Fibroblast of peridontal ligament (primary cell): ENCODE data around the gene RNASEL.
"Not testable (repeated sequence)": the region's sequence is repeated elsewhere in the genome, so short reads cannot be mapped to it uniquely, and the experiment has no call there.

Experiments used
- DNase-seq: peaks from one replicate; pipeline ENCODE4 v3.0.0-alpha.2; 2010; ENCODE audit errors: extremely low read depth

RNASEL gene

GRCh38 chr1:182561456-182561855, 27.6 kb downstream of the RNASEL start:
- no peak for DNase-seq

GRCh38 chr1:182560392-182560984, 28.6 kb downstream of the RNASEL start:
- no peak for DNase-seq

- DNase-seq = no peak
These were observed 32.8 kb downstream of the RNASEL start for GRCh38 chr1:182556279-182556678.

- DNase-seq = no peak
These were observed 33.6 kb downstream of the RNASEL start for GRCh38 chr1:182555493-182555892.

DNA sequence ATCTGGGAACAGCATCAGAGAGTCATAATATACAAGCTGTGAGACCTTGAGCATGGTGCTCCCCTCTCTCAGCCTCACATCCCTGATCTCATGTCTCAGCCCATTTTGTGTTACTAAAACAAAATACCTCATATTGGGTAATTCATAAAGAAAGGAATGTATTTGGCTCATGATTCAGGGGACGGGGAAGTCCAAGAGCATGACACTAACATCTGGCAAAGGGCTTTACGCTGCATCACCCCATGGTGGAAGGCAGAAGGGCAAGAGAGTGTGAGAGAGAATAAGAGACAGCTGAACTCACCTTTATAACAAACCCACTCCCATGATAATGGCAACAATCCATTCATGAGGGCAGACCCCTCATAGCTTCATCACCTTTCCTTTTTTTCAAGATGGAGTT, 36.5 kb downstream of the RNASEL start:
- DNase-seq = no peak

- no peak for DNase-seq
These were observed 39.2 kb downstream of the RNASEL start for GRCh38 chr1:182549811-182550210.

GRCh38 chr1:182549346-182549745, 39.7 kb downstream of the RNASEL start:
- DNase-seq = no peak

- no peak for DNase-seq
These were observed 55.2 kb downstream of the RNASEL start for GRCh38 chr1:182533896-182534295.

DNA sequence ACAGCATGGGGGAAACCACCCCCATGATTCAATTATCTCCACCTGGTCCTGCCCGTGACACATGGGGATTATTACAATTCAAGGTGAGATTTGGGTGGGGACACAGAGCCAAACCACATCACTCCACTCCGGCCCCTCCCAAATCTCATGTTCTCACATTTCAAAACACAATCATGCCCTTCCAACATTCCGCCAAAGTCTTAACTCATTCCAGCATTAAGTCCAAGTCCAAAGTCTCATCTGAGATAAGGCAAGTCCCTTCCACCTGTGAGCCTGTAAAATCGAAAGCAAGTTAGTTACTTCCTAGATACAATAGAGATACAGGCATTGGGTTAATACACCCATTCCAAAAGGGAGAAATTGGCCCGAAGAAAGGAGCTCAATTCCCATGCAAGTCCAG, 60.9 kb downstream of the RNASEL start:
- not testable (repeated sequence) for DNase-seq

DNA sequence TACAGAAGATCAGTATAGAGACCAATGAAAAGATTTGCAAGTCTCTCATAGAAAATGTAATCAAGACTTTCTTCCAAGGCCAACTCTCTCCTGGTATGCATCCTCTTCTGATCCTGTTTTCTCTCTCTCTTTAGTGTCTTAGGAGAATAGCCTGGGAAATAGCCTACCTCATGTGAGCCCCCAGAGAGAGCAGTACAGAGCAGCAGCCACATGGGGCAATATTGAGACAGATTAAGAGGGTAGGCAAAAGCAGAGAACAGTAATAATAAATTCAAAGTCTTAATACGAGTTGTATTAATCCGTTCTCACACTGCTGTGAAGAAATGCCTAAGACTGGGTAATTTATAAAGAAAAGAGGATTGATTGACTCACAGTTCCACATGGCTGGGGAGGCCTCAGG, 61.4 kb downstream of the RNASEL start:
- no peak for DNase-seq

DNA sequence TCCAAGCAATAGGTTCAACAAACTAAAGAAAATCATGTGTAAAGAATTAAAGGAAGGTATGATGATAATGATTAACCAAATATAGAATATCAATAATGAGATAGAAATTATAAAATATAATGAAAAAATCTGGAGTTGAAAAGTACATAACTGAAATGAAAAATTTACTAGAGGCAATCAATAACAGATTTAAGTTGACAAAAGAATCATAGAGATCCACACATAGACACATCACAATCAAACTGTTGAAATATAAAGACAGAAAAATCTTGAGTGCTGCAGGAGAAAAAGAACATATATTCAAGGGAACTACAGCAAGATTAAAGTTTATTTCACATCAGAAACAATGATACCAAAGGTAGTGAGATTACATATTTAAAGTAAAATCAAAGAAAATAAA, 63.7 kb downstream of the RNASEL start:
- DNase-seq = no peak
